ENCODE results near the gene POGZ. TPM values are rescaled to one million over a fixed set of nuclear protein-coding genes. Genes with fewer than 3 reads are reported as not detected.

Gene POGZ
- total RNA-seq, 1 experiment from 2014 or later, result 98.4 TPM

DNA sequence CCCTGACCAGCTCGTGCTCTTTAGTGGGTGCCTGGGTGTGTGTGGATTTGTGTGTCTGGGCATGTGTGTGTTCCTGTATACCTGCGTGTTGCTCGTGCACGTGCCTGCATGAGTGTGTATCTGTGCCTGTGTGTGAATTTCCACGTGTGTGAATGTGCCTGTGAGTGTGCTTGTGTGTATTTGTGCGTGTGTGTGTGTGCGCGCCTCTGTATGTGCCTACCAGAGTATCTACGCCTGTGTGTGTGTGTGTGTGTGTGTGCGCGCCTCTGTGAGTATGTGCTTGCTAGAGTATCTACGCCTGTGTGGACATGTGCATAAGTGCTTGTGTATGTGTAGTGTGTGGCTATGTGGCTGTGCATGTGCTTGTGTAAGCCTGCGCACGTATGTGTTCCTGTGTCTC lies 86.1 kb downstream of the POGZ start:
- Histone ChIP-seq H3K4me3 (ENCODE audit: low read depth, low read length, poor library complexity, severe bottlenecking) (no peak overlapping the region), H3K36me3 (ENCODE audit: insufficient read depth, low read length, poor library complexity, severe bottlenecking) (no peaks in the 10 kb centered on the region), H3K9me3 (ENCODE audit: low read depth, low read length, poor library complexity, severe bottlenecking) (no peaks in the 10 kb centered on the region), H3K27ac (ENCODE audit: low read depth, low read length, poor library complexity, severe bottlenecking) (no peak overlapping the region), H3K27me3 (replicated peaks; ENCODE audit: insufficient read depth, low read depth, low read length, poor library complexity) (no peaks in the 10 kb centered on the region), H3K4me1 (ENCODE audit: insufficient read depth, low read length, poor library complexity, severe bottlenecking) (peaks cover 30% of the 10 kb centered on the region)
- TF ChIP-seq EZH2 (IDR thresholded peaks at IDR 0.05; ENCODE audit: borderline replicate concordance, low read depth, low read length, poor library complexity, severe bottlenecking), result no peak
- TF ChIP-seq, protein P1, sequence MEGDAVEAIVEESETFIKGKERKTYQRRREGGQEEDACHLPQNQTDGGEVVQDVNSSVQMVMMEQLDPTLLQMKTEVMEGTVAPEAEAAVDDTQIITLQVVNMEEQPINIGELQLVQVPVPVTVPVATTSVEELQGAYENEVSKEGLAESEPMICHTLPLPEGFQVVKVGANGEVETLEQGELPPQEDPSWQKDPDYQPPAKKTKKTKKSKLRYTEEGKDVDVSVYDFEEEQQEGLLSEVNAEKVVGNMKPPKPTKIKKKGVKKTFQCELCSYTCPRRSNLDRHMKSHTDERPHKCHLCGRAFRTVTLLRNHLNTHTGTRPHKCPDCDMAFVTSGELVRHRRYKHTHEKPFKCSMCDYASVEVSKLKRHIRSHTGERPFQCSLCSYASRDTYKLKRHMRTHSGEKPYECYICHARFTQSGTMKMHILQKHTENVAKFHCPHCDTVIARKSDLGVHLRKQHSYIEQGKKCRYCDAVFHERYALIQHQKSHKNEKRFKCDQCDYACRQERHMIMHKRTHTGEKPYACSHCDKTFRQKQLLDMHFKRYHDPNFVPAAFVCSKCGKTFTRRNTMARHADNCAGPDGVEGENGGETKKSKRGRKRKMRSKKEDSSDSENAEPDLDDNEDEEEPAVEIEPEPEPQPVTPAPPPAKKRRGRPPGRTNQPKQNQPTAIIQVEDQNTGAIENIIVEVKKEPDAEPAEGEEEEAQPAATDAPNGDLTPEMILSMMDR (conservative IDR thresholded peaks at IDR 0.05; ENCODE audit: low read depth, low read length), result no peak
- no peak for DNase-seq (ENCODE audit: low spot score)
- ChIA-PET POLR2A (ENCODE audit: low non-redundant PET) (no interaction called here), CTCF (no interaction called here)
- BruUV-seq (replicated peaks), result no TSS peak
- intact Hi-C loops (cut with micrococcal nuclease; ENCODE audit: unreplicated experiment), result no loop called here

DNA sequence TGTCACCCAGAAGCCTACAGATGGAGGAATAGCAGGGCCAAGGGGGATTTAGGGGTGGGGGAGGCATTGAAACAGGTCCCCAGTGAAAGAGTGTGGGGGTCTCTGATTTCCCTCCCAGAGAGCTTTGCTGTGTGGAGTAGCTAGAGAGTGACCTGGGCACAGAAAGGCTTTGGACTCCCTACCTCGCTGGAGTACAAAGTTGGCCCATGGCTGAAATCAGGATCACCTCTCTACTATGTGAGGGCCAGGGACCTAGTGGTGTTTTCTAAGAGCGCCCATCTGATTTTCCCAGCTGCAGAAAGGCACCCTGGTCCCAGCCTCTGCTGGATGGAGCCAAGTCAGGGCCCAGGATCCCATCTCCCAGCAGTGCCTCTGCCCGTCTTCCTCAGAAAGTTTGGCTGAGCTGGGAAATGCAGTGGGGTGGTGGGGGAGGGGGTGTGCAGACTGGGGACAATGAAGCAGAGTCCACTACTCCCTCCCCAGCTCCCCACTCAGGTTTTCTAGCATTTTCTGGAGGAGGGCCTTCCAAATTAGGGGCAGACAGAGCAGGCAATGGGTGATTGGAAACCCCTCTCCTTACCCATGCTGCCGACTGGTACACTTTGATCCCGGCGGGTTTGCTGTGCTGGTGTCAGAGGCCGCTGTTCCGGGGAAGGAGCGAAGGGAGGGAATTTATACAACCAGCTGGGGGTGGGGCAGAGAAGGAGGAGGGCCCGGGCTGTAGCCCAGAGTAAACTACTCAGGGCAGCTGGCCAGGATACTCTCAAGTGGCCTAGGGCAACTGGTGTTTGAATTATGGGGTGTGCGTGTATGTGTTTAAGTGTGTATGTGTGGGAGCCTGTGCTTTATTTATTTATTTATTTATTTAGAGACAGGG lies 87.0 kb downstream of the POGZ start, which contains the start of gene SELENBP1:
Gene SELENBP1 (minus strand): TSS at position 648 of the 877 bp plus-strand sequence. CDS start 64 bp downstream, at position 584.
- no peaks in the 10 kb centered on the region for H3K36me3 ChIP-seq (ENCODE audit: insufficient read depth, low read length, poor library complexity, severe bottlenecking)
- POLR2A ChIA-PET (ENCODE audit: low non-redundant PET), result interaction anchor here (0.8 kb wide), 1 partner anchor 329 kb away, joined by 3 read pairs; no protein-coding TSS in a partner anchor

DNA sequence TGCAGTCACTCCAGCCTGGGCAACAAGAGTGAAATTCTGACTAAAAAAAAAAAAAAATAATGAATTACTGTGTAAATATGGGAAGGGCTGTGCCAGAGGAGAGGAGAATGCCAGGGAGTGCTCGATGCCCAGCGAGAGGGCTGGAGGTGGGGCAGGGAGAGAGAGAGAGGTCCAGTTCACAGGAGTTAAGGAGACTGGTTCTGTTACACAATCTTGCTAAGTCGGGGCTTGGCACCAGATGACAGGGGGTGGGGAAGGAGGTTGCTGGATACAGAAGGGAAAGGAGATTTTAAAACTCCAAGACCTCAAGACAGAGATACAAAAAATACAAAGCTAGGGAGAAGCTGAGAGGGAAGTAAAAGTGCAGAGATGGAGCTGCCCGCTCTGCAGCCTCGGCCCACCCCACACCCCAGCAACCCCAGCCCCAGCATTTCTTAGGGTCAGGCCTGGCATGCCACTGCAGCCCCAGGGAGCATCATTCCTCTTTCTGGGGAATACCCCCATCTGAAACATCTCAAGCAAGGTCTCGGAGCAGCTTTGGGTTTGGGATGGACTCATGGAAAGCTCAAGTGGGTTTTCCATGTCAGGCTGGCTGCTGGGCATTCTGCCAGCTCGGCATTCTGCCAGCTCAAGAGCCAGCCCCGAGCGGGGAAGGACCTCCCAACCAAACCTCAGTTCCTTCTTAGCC lies 87.8 kb downstream of the POGZ start:
- Histone ChIP-seq H3K4me3 (ENCODE audit: low read depth, low read length, poor library complexity, severe bottlenecking) (no peak overlapping the region), H3K4me1 (ENCODE audit: insufficient read depth, low read length, poor library complexity, severe bottlenecking) (peaks cover 30% of the 10 kb centered on the region), H3K27me3 (replicated peaks; ENCODE audit: insufficient read depth, low read depth, low read length, poor library complexity) (no peaks in the 10 kb centered on the region), H3K27ac (ENCODE audit: low read depth, low read length, poor library complexity, severe bottlenecking) (no peak overlapping the region), H3K36me3 (ENCODE audit: insufficient read depth, low read length, poor library complexity, severe bottlenecking) (no peaks in the 10 kb centered on the region), H3K9me3 (ENCODE audit: low read depth, low read length, poor library complexity, severe bottlenecking) (no peaks in the 10 kb centered on the region)
- BruUV-seq (replicated peaks), result no TSS peak
- ChIA-PET CTCF (no interaction called here), POLR2A (ENCODE audit: low non-redundant PET) (interaction anchor here (0.8 kb wide), 1 partner anchor 328 kb away, joined by 3 read pairs; no protein-coding TSS in a partner anchor)
- peak; percentile 73 for DNase-seq (ENCODE audit: low spot score)
- TF ChIP-seq EZH2 (IDR thresholded peaks at IDR 0.05; ENCODE audit: borderline replicate concordance, low read depth, low read length, poor library complexity, severe bottlenecking), result no peak
- TF ChIP-seq, protein P1 (conservative IDR thresholded peaks at IDR 0.05; ENCODE audit: low read depth, low read length), result no peak
- intact Hi-C loops (cut with micrococcal nuclease; ENCODE audit: unreplicated experiment), result no loop called here

More for the DNA sequence above, 87.0 kb downstream of the POGZ start, which contains the start of gene SELENBP1:
- TF ChIP-seq, protein P1 (conservative IDR thresholded peaks at IDR 0.05; ENCODE audit: low read depth, low read length), result no peak
- TF ChIP-seq EZH2 (IDR thresholded peaks at IDR 0.05; ENCODE audit: borderline replicate concordance, low read depth, low read length, poor library complexity, severe bottlenecking), result no peak
- intact Hi-C loops (cut with micrococcal nuclease; ENCODE audit: unreplicated experiment), result no loop called here
- no TSS peak for BruUV-seq (replicated peaks)
- Histone ChIP-seq H3K9me3 (ENCODE audit: low read depth, low read length, poor library complexity, severe bottlenecking) (no peaks in the 10 kb centered on the region), H3K4me1 (ENCODE audit: insufficient read depth, low read length, poor library complexity, severe bottlenecking) (peaks cover 30% of the 10 kb centered on the region), H3K27me3 (replicated peaks; ENCODE audit: insufficient read depth, low read depth, low read length, poor library complexity) (no peaks in the 10 kb centered on the region), H3K4me3 (ENCODE audit: low read depth, low read length, poor library complexity, severe bottlenecking) (no peak within 1 kb of the TSS), H3K27ac (ENCODE audit: low read depth, low read length, poor library complexity, severe bottlenecking) (peak within 1 kb of the TSS; percentile 65)
- no peak for DNase-seq (ENCODE audit: low spot score)
- CTCF ChIA-PET, result no interaction called here
